GM18858 (cell line): ENCODE results near the gene TTC12.

ENCODE experiments used
- ATAC-seq: cut with Tn5 transposase; IDR thresholded peaks from one replicate; pipeline ENCODE4 v1.9.1; 2021; ENCODE audit not compliant: unreplicated experiment

Gene TTC12

GRCh38 chr11:113319085-113319484 lies 4.7 kb downstream of the TTC12 start:
- no peak for ATAC-seq

- ATAC-seq, result no peak
Measured at GRCh38 chr11:113322158-113322557, 7.8 kb downstream of the TTC12 start.

GRCh38 chr11:113324250-113324649 lies 9.9 kb downstream of the TTC12 start:
- ATAC-seq, result no peak

- no peak for ATAC-seq
Measured at GRCh38 chr11:113329725-113330124, 15.3 kb downstream of the TTC12 start.

GRCh38 chr11:113331441-113331840 lies 17.1 kb downstream of the TTC12 start:
- no peak for ATAC-seq

- no peak for ATAC-seq
Measured at GRCh38 chr11:113332023-113332422, 17.6 kb downstream of the TTC12 start.

- no peak for ATAC-seq
Measured at GRCh38 chr11:113332638-113333329, 18.4 kb downstream of the TTC12 start.

GRCh38 chr11:113334183-113334582 lies 19.8 kb downstream of the TTC12 start:
- peak; percentile 60 for ATAC-seq

GRCh38 chr11:113338730-113339129 lies 24.3 kb downstream of the TTC12 start:
- no peak for ATAC-seq

GRCh38 chr11:113339929-113340589 lies 25.7 kb downstream of the TTC12 start:
- no peak for ATAC-seq

- ATAC-seq, result no peak
Measured at GRCh38 chr11:113341388-113342165, 27.2 kb downstream of the TTC12 start.

- ATAC-seq, result no peak
Measured at GRCh38 chr11:113345978-113346377, 31.6 kb downstream of the TTC12 start.

GRCh38 chr11:113349528-113349927 lies 35.1 kb downstream of the TTC12 start:
- ATAC-seq, result no peak

GRCh38 chr11:113350336-113351067 lies 36.1 kb downstream of the TTC12 start:
- ATAC-seq, result no peak

GRCh38 chr11:113351068-113351450 lies 36.7 kb downstream of the TTC12 start:
- ATAC-seq, result no peak

GRCh38 chr11:113351480-113351879 lies 37.1 kb downstream of the TTC12 start:
- no peak for ATAC-seq

GRCh38 chr11:113356203-113356602 lies 41.8 kb downstream of the TTC12 start:
- ATAC-seq, result no peak

- ATAC-seq, result no peak
Measured at GRCh38 chr11:113363406-113363805, 49.0 kb downstream of the TTC12 start.

GRCh38 chr11:113363996-113364641 lies 49.7 kb downstream of the TTC12 start:
- no peak for ATAC-seq

GRCh38 chr11:113365895-113366294 lies 51.5 kb downstream of the TTC12 start:
- ATAC-seq, result no peak

GRCh38 chr11:113369411-113369810 lies 55.0 kb downstream of the TTC12 start:
- no peak for ATAC-seq
